SK-N-MC (cell line): Measurements from ENCODE around the gene GTPBP1.
A peak's percentile ranks its signal among the peaks of the same experiment; 100 is the strongest.

Experiments
- DNase-seq: peaks from one replicate; pipeline ENCODE4 v3.0.0-alpha.2; 2011; ENCODE audit warnings: low read depth, low spot score
- H3K27ac ChIP-seq: fragments of 200-600 bp; sonication (generic); 2 replicates; pipeline ENCODE4 v1.5.1; 2016; ENCODE audit warnings: mixed run types
- H3K36me3 ChIP-seq: fragments of 200-600 bp; sonication (generic); 2 replicates; pipeline ENCODE4 v1.6.1; 2017; ENCODE audit warnings: antibody characterized with exemption, low read length, mixed read lengths; ENCODE audit not compliant: insufficient read depth
- H3K4me3 ChIP-seq: fragments of 200-600 bp; sonication (generic); 2 replicates; pipeline ENCODE4 v1.5.1; 2016
- H3K9ac ChIP-seq: fragments of 200-600 bp; sonication (generic); 2 replicates; pipeline ENCODE4 v1.8.0; 2017; ENCODE audit warnings: mixed run types, mixed read lengths; ENCODE audit not compliant: insufficient read length
- H3K9me3 ChIP-seq: fragments of 200-600 bp; sonication (generic); 2 replicates; pipeline ENCODE4 v1.6.1; 2017; ENCODE audit warnings: low read depth, mild to moderate bottlenecking, antibody characterized with exemption, low read length, moderate library complexity, mixed read lengths
- EZH2 ChIP-seq: fragments of 200-600 bp; sonication (generic); IDR thresholded peaks from one replicate; pipeline ENCODE4 v1.6.1; 2017; ENCODE audit warnings: antibody characterized with exemption
- FOXP2 ChIP-seq: optimal IDR thresholded peaks from 2 replicates; pipeline ENCODE3; 2011; ENCODE audit warnings: mild to moderate bottlenecking, moderate library complexity; ENCODE audit not compliant: insufficient read depth; ENCODE audit errors: extremely low read length, control extremely low read depth
- POLR2AphosphoS5 ChIP-seq: IDR thresholded peaks from 2 replicates; pipeline ENCODE4 v1.6.1; 2012; ENCODE audit warnings: mild to moderate bottlenecking, low read depth, low read length, borderline replicate concordance

GTPBP1 gene

GRCh38 chr22:38705235-38706100 lies at the start of gene GTPBP1:
TSS of gene GTPBP1 (plus strand) at chr22:38705944. CDS start at chr22:38705956, 12 bp downstream.
- H3K27ac ChIP-seq = peak within 1 kb of the TSS; percentile 83
- H3K9me3 ChIP-seq = no peaks in the 10 kb centered on the region

GRCh38 chr22:38656256-38657044 lies 49.3 kb upstream of the GTPBP1 start, which contains the start of the genes CBY1 and FAM227A:
TSS of gene CBY1 (plus strand) at chr22:38656638. CDS start at chr22:38668055, 11,417 bp downstream.
TSS of gene FAM227A (minus strand) at chr22:38656392. CDS start at chr22:38650168, 6,224 bp downstream.
- no peaks in the 10 kb centered on the region for H3K9me3 ChIP-seq
- DNase-seq = peak; percentile 24
- peak within 1 kb of the TSS; percentile 99 for H3K9ac ChIP-seq
- TF ChIP-seq POLR2AphosphoS5 (peak; percentile 86), EZH2 (no peak)
- H3K27ac ChIP-seq = peak within 1 kb of the TSS; percentile 98
- no peaks in the 10 kb centered on the region for H3K36me3 ChIP-seq
- peak within 1 kb of the TSS; percentile 96 for H3K4me3 ChIP-seq

More at GRCh38 chr22:38705235-38706100, at the start of gene GTPBP1:
- TF ChIP-seq EZH2 = no peak
- peak; percentile 96 for TF ChIP-seq FOXP2
- TF ChIP-seq POLR2AphosphoS5 = peak; percentile 71
- peak; percentile 100 for DNase-seq
- Histone ChIP-seq H3K4me3 (peak within 1 kb of the TSS; percentile 95), H3K36me3 (peaks cover 14% of the 10 kb centered on the region; the same call in 1 of the 2 replicates), H3K9ac (peak within 1 kb of the TSS; percentile 96)

DNA sequence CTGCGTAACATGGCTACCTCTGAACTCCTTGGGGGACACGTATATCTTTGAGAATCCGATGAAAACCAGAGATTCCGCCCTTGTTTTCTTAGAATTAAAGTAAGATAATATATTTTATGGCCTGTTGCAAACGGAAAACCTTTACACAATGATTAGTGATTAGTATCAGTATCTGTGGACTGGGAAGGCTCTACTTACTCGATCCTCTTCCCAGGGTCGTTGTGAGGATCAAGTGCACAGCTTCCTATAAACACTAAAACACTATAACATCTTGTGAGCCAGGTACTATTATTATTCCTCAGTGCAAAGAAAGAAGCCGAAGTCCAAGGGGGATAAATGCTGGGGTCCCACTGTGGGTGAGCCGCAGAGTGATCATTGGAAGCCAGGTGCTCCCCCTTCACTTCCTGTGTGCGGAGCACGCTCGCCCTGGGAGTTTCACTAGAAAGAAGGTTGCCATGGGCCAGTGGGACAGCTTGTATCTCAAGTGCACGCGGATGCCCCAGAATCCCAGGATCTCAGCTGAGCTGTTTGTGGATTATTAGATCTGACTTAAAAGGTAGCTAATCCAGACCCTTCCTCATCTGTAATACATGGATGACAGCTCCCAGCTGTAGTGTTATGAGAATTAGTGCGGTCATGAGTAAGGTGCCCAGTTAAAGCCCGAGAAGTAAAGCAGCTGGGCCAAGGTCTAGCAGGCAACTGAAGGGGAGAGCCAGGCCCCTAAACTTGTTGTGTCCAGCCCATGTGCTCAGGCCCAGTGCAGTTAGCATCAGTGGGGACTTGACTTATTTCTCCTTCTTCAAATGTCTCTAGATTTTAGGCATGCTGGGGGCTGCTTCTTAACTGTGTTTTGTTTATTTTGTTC lies 48.5 kb upstream of the GTPBP1 start:
- Histone ChIP-seq H3K27ac (no peak overlapping the region), H3K9me3 (no peaks in the 10 kb centered on the region), H3K9ac (peak overlapping the region; percentile 99), H3K4me3 (peak overlapping the region; percentile 96), H3K36me3 (no peaks in the 10 kb centered on the region)
- no peak for DNase-seq
- TF ChIP-seq EZH2 (no peak), POLR2AphosphoS5 (no peak), FOXP2 (no peak)

GRCh38 chr22:38674888-38675287 lies 30.9 kb upstream of the GTPBP1 start:
- H3K27ac ChIP-seq = 0 out of 2 replicates have a peak overlapping the region, but pooled peaks have one; percentile 3
- H3K4me3 ChIP-seq = no peak overlapping the region
- TF ChIP-seq POLR2AphosphoS5 (no peak), FOXP2 (no peak), EZH2 (no peak)
- H3K9ac ChIP-seq = no peak overlapping the region
- DNase-seq = no peak
- H3K36me3 ChIP-seq = peaks cover 9% of the 10 kb centered on the region; the same call in 1 of the 2 replicates
- H3K9me3 ChIP-seq = no peaks in the 10 kb centered on the region

- H3K36me3 ChIP-seq = peaks cover 8% of the 10 kb centered on the region; the same call in 1 of the 2 replicates
- no peak for TF ChIP-seq POLR2AphosphoS5
- no peak for TF ChIP-seq EZH2
- no peak for TF ChIP-seq FOXP2
- no peaks in the 10 kb centered on the region for H3K9me3 ChIP-seq
- DNase-seq = no peak
- no peak overlapping the region for H3K9ac ChIP-seq
- H3K4me3 ChIP-seq = no peak overlapping the region
- H3K27ac ChIP-seq = no peak overlapping the region
Observed at GRCh38 chr22:38675833-38676232, 29.9 kb upstream of the GTPBP1 start.

DNA sequence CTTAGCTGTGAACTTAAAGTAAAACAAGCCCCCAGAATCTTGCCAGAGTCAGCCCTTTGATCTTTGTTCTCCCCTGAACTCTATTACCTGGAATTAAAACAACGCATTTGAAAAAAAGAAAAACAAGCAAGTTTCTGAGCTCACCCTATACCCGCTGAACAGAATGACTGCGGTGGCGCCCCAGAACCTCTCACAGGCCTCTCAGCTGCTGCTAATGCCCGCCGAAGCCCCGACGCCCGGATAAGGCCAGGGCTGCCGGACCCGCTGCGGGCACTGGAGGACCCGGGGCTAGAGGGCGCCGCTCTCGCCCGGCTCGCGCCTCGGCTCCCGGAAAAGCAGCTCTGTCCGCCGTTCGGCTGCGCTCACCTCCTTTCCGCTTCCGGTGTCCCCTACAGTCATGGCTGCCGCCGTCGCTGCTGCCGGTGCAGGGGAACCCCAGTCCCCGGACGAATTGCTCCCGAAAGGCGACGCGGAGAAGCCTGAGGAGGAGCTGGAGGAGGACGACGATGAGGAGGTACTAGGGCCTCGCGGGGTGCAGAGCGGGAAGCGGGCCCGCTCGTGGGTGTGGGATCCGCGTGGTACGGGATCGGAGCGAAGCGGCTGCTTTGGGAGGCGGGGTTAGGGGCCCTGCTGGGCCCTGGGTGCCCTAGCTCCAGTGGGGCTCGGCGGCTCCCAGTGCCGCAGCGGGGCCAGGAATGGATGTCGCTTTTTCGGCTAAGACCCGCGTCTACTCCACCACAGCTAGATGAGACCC lies 24.0 kb upstream of the GTPBP1 start, which contains the start of gene TOMM22:
TOMM22 (plus strand) TSS at position 376 of the 754 bp plus-strand sequence; CDS start at position 398, 22 bp downstream.
- peak within 1 kb of the TSS; percentile 95 for H3K4me3 ChIP-seq
- H3K9ac ChIP-seq = peak within 1 kb of the TSS; percentile 92
- peaks cover 38% of the 10 kb centered on the region for H3K36me3 ChIP-seq
- TF ChIP-seq FOXP2 (peak; percentile 82), POLR2AphosphoS5 (peak; percentile 92), EZH2 (no peak)
- H3K27ac ChIP-seq = peak within 1 kb of the TSS; percentile 83
- DNase-seq = no peak
- no peaks in the 10 kb centered on the region for H3K9me3 ChIP-seq

- Histone ChIP-seq H3K36me3 (peaks cover 47% of the 10 kb centered on the region), H3K4me3 (no peak overlapping the region), H3K27ac (no peak overlapping the region), H3K9ac (no peak overlapping the region), H3K9me3 (no peaks in the 10 kb centered on the region)
- no peak for DNase-seq
- TF ChIP-seq FOXP2 = no peak
- no peak for TF ChIP-seq POLR2AphosphoS5
- no peak for TF ChIP-seq EZH2
Observed at GRCh38 chr22:38684895-38685294, 20.8 kb upstream of the GTPBP1 start.
